ENCODE measurements around the gene PPP2R5C. TPM values are rescaled to one million over a fixed set of nuclear protein-coding genes. Genes with fewer than 3 reads are reported as not detected.

PPP2R5C gene
- total RNA-seq, 1 experiment from 2014 or later: 120 TPM

GRCh38 chr14:101961746-101962502 is 200.4 kb downstream of the PPP2R5C start:
- Mint-ChIP-seq H3K4me1 (ENCODE audit: low read depth, unreplicated experiment) (peaks cover 38% of the 10 kb centered on the region), H3K36me3 (ENCODE audit: insufficient read depth, unreplicated experiment) (peaks cover 27% of the 10 kb centered on the region), H3K4me3 (ENCODE audit: low read depth, unreplicated experiment) (no peak overlapping the region), H3K9me3 (ENCODE audit: low read depth, unreplicated experiment) (no peaks in the 10 kb centered on the region), H3K27ac (ENCODE audit: unreplicated experiment) (no peak overlapping the region), H3K27me3 (ENCODE audit: unreplicated experiment) (no peaks in the 10 kb centered on the region)
- intact Hi-C loops (cut with micrococcal nuclease; ENCODE audit: unreplicated experiment): loop anchor here (2.0 to 10.0 kb wide), 2 partner anchors 63 to 135 kb away; no protein-coding TSS in a partner anchor
- CTCF ChIA-PET: interaction anchor here (0.5 to 0.8 kb wide), 3 partner anchors 11 to 191 kb away, joined by 3 to 4 read pairs (median 3); no protein-coding TSS in a partner anchor
- DNase-seq: no peak
- BruUV-seq (replicated peaks): no TSS peak
- TF ChIP-seq CTCF (IDR thresholded peaks at IDR 0.05; ENCODE audit: unreplicated experiment): no peak

- DNase-seq: peak; percentile 67
- no TSS peak for BruUV-seq (replicated peaks)
- H3K4me1 Mint-ChIP-seq (ENCODE audit: low read depth, unreplicated experiment): peaks cover 38% of the 10 kb centered on the region
- no peak overlapping the region for H3K27ac Mint-ChIP-seq (ENCODE audit: unreplicated experiment)
- no peaks in the 10 kb centered on the region for H3K27me3 Mint-ChIP-seq (ENCODE audit: unreplicated experiment)
- H3K9me3 Mint-ChIP-seq (ENCODE audit: low read depth, unreplicated experiment): no peaks in the 10 kb centered on the region
- intact Hi-C loops (cut with micrococcal nuclease; ENCODE audit: unreplicated experiment): loop anchor here (10.0 kb wide), 1 partner anchor 62 kb away; no protein-coding TSS in a partner anchor
- no peak for TF ChIP-seq CTCF (IDR thresholded peaks at IDR 0.05; ENCODE audit: unreplicated experiment)
- H3K4me3 Mint-ChIP-seq (ENCODE audit: low read depth, unreplicated experiment): no peak overlapping the region
- peaks cover 27% of the 10 kb centered on the region for H3K36me3 Mint-ChIP-seq (ENCODE audit: insufficient read depth, unreplicated experiment)
- CTCF ChIA-PET: interaction anchor here (0.5 to 0.8 kb wide), 2 partner anchors 84 to 192 kb away, joined by 3 read pairs; no protein-coding TSS in a partner anchor
Observed at GRCh38 chr14:101962503-101962874, 201.0 kb downstream of the PPP2R5C start.

GRCh38 chr14:101963052-101963451 is 201.5 kb downstream of the PPP2R5C start:
- Mint-ChIP-seq H3K4me3 (ENCODE audit: low read depth, unreplicated experiment) (no peak overlapping the region), H3K9me3 (ENCODE audit: low read depth, unreplicated experiment) (no peaks in the 10 kb centered on the region), H3K27ac (ENCODE audit: unreplicated experiment) (no peak overlapping the region), H3K4me1 (ENCODE audit: low read depth, unreplicated experiment) (peaks cover 43% of the 10 kb centered on the region), H3K36me3 (ENCODE audit: insufficient read depth, unreplicated experiment) (peaks cover 31% of the 10 kb centered on the region), H3K27me3 (ENCODE audit: unreplicated experiment) (no peaks in the 10 kb centered on the region)
- intact Hi-C loops (cut with micrococcal nuclease; ENCODE audit: unreplicated experiment): loop anchor here (10.0 kb wide), 1 partner anchor 62 kb away; no protein-coding TSS in a partner anchor
- CTCF ChIA-PET: no interaction called here
- TF ChIP-seq CTCF (IDR thresholded peaks at IDR 0.05; ENCODE audit: unreplicated experiment): no peak
- BruUV-seq (replicated peaks): no TSS peak
- DNase-seq: no peak

- no TSS peak for BruUV-seq (replicated peaks)
- Mint-ChIP-seq H3K27me3 (ENCODE audit: unreplicated experiment) (no peaks in the 10 kb centered on the region), H3K36me3 (ENCODE audit: insufficient read depth, unreplicated experiment) (peaks cover 32% of the 10 kb centered on the region), H3K4me3 (ENCODE audit: low read depth, unreplicated experiment) (peak overlapping the region; percentile 87), H3K27ac (ENCODE audit: unreplicated experiment) (peak overlapping the region; percentile 44), H3K9me3 (ENCODE audit: low read depth, unreplicated experiment) (no peaks in the 10 kb centered on the region), H3K4me1 (ENCODE audit: low read depth, unreplicated experiment) (peaks cover 47% of the 10 kb centered on the region)
- no peak for TF ChIP-seq CTCF (IDR thresholded peaks at IDR 0.05; ENCODE audit: unreplicated experiment)
- DNase-seq: no peak
- intact Hi-C loops (cut with micrococcal nuclease; ENCODE audit: unreplicated experiment): loop anchor here (10.0 kb wide), 1 partner anchor 61 kb away; no protein-coding TSS in a partner anchor
- CTCF ChIA-PET: no interaction called here
Observed at GRCh38 chr14:101963656-101964296, 202.3 kb downstream of the PPP2R5C start.
